Lower leg skin (tissue), 4 donors: ENCODE results near the gene HLA-DRA. TPM values are rescaled to one million over a fixed set of nuclear protein-coding genes. Genes with fewer than 3 reads are reported as not detected.

ENCODE experiments used
- DNase-seq, 2 donors: peaks; one replicate each; pipeline ENCODE4 v3.0.0-alpha.2; 2019; ENCODE audit warnings: low spot score in 2 of 2
- H3K4me3 ChIP-seq: fragments of 200-600 bp; sonication (generic); 2 replicates; pipeline ENCODE4 v1.5.1; 2017; ENCODE audit warnings: mild to moderate bottlenecking, low read depth; ENCODE audit not compliant: poor library complexity, severe bottlenecking
- CTCF ChIP-seq, 3 donors: fragments of 450-650 bp; IDR thresholded peaks; one replicate each; pipeline ENCODE4 v1.5.1; 2016; ENCODE audit warnings: antibody characterized with exemption in 3 of 3, mild to moderate bottlenecking in 3 of 3, moderate library complexity in 2 of 3
- POLR2A ChIP-seq, 2 donors: fragments of 450-650 bp; IDR thresholded peaks; one replicate each; pipeline ENCODE4 v1.6.1; 2016 to 2017; ENCODE audit warnings: antibody characterized with exemption in 2 of 2, mild to moderate bottlenecking in 1 of 2, moderate library complexity in 1 of 2
- WGBS, 2 donors: methylation state at CpG; one replicate each; pipeline ENCODE4 v1.1.5; 2018; 5-methylcytosine and 5-hydroxymethylcytosine counted together
- intact Hi-C: fragments of 100-400 bp; cut with DNase I; formaldehyde crosslinking; loops from one replicate; pipeline ENCODE4 v1.15.0; 2023; ENCODE audit warnings: low total_unique reads
- total RNA-seq, 4 donors: library from RNA; depleted of rRNA; stranded (reverse); fragments of >200 nt; gene quantifications; one replicate each; pipeline ENCODE4 v1.1.0, GENCODE V29; 2016

HLA-DRA gene
- total RNA-seq, 4 donors from 2014 or later: 164 to 274 (median 229) TPM

GRCh38 chr6:32484614-32484998 is 44.9 kb downstream of the HLA-DRA start:
- 61 to 64% methylated on average over 4 of the region's 4 CpGs for WGBS, 2 donors
- TF ChIP-seq CTCF (IDR thresholded peaks at IDR 0.05) (no peak), POLR2A (IDR thresholded peaks at IDR 0.05) (no peak)
- H3K4me3 ChIP-seq: no peak overlapping the region

GRCh38 chr6:32488083-32488482 is 48.4 kb downstream of the HLA-DRA start:
- no peak for TF ChIP-seq CTCF (IDR thresholded peaks at IDR 0.05)
- TF ChIP-seq POLR2A (IDR thresholded peaks at IDR 0.05): no peak
- intact Hi-C loops: no loop called here
- 22 to 39% methylated on average over 1 of the region's 1 CpG for WGBS, 2 donors
- no peak for DNase-seq
- H3K4me3 ChIP-seq: no peak overlapping the region

More at GRCh38 chr6:32484614-32484998, 44.9 kb downstream of the HLA-DRA start:
- intact Hi-C loops: no loop called here
- DNase-seq: no peak

GRCh38 chr6:32491700-32492099 is 52.0 kb downstream of the HLA-DRA start:
- WGBS, 2 donors: 0 to 25% methylated on average over 1 of the region's 1 CpG
- TF ChIP-seq CTCF (IDR thresholded peaks at IDR 0.05): no peak
- no peak for TF ChIP-seq POLR2A (IDR thresholded peaks at IDR 0.05)

GRCh38 chr6:32492351-32492750 is 52.7 kb downstream of the HLA-DRA start:
- no peak for TF ChIP-seq CTCF (IDR thresholded peaks at IDR 0.05)
- TF ChIP-seq POLR2A (IDR thresholded peaks at IDR 0.05): no peak
- no peak for DNase-seq
- no peak overlapping the region for H3K4me3 ChIP-seq
- intact Hi-C loops: no loop called here

More at GRCh38 chr6:32491700-32492099, 52.0 kb downstream of the HLA-DRA start:
- no peak overlapping the region for H3K4me3 ChIP-seq
- DNase-seq: no peak
- intact Hi-C loops: no loop called here

Other genes with a start within 250 kb of the HLA-DRA start
- 10 to 100 TPM; 49.2 to 63.9 (median 55.8) TPM for gene PBX2, start 249.7 kb upstream of the HLA-DRA start, total RNA-seq
- 1 to 10 TPM in 3 of 4 donors, under 1 TPM in 1; 0.69 to 7.5 (median 4.3) TPM for gene GPSM3, start 247.2 kb upstream of the HLA-DRA start, total RNA-seq
- 10 to 100 TPM in 1 of 4 donors, 1 to 10 TPM in 3; 6.3 to 10.4 (median 7.8) TPM for gene NOTCH4, start 215.8 kb upstream of the HLA-DRA start, total RNA-seq
- not detected for gene TSBP1, start 68.0 kb upstream of the HLA-DRA start, total RNA-seq
- gene BTNL2, start 32.7 kb upstream of the HLA-DRA start, total RNA-seq: not detected
- gene HLA-DRB5, start 90.4 kb downstream of the HLA-DRA start, total RNA-seq: 10 to 100 TPM in 1 of 4 donors, 1 to 10 TPM in 2, under 1 TPM in 1; 0.25 to 23.9 (median 2.7) TPM
- gene HLA-DRB1, start 150.0 kb downstream of the HLA-DRA start, total RNA-seq: 10 to 100 TPM; 37.6 to 65.7 (median 58.6) TPM
- gene HLA-DQA1, start 197.5 kb downstream of the HLA-DRA start, total RNA-seq: 10 to 100 TPM in 2 of 4 donors, 1 to 10 TPM in 2; 4.7 to 19.8 (median 10.3) TPM
- gene HLA-DQB1, start 226.8 kb downstream of the HLA-DRA start, total RNA-seq: 10 to 100 TPM in 1 of 4 donors, 1 to 10 TPM in 2, under 1 TPM in 1; 0.44 to 11.3 (median 4.4) TPM